HG03457 (cell line): ENCODE data around the gene STK36.
"Not testable (repeated sequence)": the region's sequence is repeated elsewhere in the genome, so short reads cannot be mapped to it uniquely, and the experiment has no call there.

Source experiments
- ATAC-seq: cut with Tn5 transposase; IDR thresholded peaks from one replicate; pipeline ENCODE4 v1.9.1; 2021; ENCODE audit warnings: moderate number of reproducible peaks; ENCODE audit not compliant: unreplicated experiment

STK36 gene

DNA sequence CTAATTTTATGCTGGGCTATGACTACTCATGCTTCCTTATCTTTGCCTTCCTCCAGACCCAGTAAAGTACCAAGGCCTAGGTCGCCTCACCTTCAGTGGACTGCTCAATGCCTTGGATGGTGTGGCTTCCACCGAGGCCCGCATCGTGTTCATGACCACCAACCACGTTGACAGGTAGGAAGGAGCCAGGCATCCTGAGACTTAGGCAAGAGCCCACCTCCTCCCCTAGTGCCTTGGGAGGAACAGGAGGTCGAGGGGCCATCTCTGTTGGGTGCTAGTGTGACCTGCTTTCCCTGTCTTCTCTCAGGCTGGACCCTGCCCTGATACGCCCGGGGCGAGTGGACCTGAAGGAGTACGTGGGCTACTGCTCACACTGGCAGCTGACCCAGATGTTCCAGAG lies 9.1 kb upstream of the STK36 start:
- ATAC-seq = no peak

DNA sequence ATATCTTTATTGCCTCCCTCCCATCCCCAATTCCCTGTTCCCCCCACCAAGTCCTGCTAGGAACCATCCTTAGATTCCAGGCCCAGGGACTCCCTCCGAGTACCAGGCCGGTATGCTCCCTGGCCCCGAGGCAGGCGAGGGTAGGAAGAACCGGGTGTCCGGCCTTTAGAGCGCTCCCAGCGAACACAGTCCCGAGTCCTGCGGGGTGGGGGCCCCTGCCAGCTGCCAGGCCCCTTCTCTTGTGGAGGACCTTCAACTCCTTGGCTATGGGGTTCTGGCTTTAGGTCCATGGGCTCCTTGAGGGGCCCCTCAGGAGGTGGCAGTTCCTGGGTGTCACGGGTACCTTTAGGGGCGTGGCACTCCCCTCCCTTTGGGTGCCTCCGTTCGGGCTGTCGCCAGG lies 8.0 kb upstream of the STK36 start:
- ATAC-seq = no peak

DNA sequence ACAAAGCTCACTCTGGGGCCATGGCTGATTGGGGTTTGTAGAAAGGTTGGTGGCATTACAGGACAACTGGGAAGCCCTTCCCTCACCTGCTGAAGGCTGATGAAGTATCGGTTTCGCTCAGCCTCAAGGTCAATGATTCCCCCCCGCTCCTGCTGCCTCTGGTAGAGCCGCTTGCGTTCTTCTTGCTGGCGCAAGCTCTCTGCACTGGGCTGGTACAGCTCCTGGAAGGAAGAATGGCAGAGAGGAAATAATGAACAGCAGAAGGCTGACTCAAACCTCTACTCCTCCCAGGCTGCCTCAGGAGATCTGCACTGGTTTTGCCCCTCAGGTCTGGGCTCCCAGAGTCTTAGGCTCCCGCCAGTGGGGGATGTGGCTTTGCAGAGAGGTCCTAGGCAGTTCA lies 7.2 kb upstream of the STK36 start:
- ATAC-seq = no peak

DNA sequence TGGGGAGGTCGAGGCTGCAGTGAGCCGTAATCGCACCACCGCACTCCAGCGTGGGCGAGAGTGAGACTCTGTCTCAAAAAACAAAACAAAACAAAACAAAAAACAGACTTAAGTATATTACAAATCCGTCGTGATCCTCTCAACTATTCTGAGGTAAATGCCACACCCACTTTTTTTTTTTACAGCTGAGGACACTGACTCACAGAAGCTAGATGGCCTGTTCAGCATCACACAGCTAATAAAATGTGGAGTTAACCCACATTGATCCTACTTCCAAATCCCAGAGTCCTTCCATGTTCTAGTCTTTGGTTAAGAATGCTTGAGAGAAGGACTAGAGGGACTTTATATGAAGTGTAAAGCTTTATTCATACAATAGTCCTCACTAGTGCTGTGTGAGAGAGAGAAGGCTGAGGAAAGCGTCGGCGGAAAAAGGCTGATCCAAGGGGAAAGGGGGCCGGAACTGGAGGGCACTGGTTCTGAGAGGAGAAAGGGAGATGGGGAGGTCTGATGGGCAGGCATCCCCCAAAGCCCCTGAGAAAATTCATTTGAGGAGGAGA lies 711 bp upstream of the STK36 start:
- no peak for ATAC-seq

DNA sequence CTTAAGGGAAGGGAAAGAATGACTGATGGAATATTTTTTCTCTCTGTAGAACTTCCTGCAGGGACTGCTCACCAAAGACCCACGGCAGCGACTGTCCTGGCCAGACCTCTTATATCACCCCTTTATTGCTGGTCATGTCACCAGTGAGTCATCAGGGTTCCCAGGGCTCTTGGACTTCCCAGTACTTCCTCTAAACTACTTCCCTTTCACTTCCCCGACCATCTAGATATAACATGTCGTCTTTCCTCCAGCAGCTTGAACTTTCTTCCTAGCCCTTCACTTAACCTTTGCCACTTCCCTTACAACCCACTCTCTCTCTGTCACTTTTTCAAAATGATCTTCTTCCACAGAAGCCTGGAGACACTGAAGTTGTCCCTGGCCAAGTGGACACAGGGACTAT lies 7.2 kb downstream of the STK36 start:
- ATAC-seq = no peak

GRCh38 chr2:218680061-218680460 lies 8.2 kb downstream of the STK36 start:
- no peak for ATAC-seq

DNA sequence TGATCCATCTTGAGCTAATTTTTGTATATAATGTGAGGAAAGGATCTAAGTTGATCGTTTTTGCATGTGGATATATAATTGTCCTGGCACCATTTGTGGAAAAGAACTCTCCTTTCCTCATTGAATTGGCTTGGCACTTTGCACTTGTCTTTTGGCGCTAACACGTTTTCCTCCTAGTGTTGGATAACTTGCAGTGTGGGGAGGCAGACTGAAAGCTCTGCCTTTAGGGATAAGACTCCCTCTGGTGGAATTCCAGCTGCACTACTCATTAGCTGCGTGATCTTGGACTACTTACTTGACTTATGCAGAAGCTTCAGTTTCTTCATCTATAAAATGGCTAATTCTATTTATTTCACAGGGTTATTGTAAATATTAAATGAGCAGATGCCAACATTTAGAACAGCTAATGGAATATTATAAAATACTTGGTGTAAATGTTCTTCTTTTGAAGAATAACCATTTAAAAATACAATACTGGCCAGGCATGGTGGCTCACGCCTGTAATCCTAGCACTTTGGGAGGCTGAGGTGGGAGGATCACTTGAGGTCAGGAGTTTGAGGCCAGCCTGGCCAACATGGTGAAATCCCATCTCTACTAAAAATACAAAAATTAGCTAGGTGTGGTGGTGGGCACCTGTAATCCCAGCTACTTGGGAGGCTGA lies 15.6 kb downstream of the STK36 start:
- ATAC-seq = not testable (repeated sequence)

- ATAC-seq = no peak
Measured at GRCh38 chr2:218691234-218691633, 19.3 kb downstream of the STK36 start.

- no peak for ATAC-seq
Measured at GRCh38 chr2:218694405-218695145, 22.7 kb downstream of the STK36 start.

DNA sequence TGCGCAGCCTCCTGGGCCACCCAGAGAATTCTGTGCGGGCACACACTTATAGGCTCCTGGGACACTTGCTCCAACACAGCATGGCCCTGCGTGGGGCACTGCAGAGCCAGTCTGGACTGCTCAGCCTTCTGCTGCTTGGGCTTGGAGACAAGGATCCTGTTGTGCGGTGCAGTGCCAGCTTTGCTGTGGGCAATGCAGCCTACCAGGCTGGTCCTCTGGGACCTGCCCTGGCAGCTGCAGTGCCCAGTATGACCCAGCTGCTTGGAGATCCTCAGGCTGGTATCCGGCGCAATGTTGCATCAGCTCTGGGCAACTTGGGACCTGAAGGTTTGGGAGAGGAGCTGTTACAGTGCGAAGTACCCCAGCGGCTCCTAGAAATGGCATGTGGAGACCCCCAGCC lies 27.0 kb downstream of the STK36 start:
- ATAC-seq = no peak

GRCh38 chr2:218701806-218702205 lies 29.9 kb downstream of the STK36 start:
- no peak for ATAC-seq

DNA sequence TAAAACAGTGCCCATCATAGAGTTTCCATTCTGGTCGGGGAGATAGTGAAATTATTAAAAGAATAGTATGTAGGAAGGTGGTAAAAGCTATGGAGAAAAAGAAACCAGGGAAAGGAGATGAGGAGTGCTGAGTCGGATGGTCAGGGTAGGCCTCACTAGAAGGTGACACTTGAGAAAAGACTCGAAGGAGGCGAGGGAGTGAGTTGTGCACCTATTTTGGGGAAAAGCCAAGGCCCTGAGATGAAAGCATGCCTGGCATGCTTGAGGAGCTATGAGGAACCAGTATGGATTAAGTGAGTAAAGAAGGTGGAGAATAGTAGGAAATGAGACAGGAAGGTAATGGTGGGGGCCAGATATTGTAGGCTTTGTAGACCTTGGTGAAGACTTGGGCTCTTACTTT lies 31.5 kb downstream of the STK36 start:
- ATAC-seq = no peak

- no peak for ATAC-seq
Measured at GRCh38 chr2:218708086-218708485, 36.2 kb downstream of the STK36 start.

DNA sequence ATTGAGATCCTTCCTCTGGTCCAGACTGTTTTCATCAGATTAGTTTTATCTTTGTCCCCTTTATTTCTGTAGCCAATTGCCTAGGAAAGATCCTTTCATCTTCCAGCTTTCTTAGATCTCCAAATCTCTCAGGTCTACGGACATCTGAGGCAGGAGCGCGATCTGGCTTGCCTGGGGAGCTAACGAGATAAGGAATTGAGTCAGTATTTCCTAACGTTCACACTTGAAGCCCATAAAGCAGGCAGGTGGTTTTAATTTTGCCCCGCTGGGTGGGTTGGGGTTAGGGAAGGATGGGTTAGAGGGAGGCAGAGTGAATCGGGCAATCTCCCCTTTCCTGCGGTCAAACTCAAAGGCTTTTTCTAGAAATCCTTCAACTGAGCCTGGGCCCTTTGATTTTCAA lies 38.0 kb downstream of the STK36 start:
- ATAC-seq = no peak

DNA sequence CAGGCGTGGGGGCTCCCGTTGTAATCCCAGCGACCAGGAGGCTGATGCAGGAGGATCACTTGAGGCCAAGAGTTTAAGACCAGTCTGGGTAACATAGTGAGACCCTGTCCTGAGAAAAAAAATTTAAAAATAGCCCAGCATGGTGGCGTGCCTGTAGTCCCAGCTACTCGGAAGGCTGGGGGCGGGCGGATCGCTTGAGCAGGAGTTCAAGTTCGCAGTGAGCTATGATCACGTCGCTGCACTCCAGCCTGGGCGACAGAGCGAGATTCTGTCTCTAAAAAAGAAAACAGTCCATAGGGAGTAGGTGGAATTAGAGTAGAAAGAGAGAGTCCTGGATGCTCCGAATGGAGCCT lies 38.4 kb downstream of the STK36 start:
- ATAC-seq = no peak

- peak; percentile 76 for ATAC-seq
Measured at GRCh38 chr2:218710687-218711549, 39.0 kb downstream of the STK36 start, which contains the start of gene TTLL4. Gene TTLL4 (plus strand): TSS chr2:218710835. CDS start chr2:218737677, 26,842 bp downstream.

DNA sequence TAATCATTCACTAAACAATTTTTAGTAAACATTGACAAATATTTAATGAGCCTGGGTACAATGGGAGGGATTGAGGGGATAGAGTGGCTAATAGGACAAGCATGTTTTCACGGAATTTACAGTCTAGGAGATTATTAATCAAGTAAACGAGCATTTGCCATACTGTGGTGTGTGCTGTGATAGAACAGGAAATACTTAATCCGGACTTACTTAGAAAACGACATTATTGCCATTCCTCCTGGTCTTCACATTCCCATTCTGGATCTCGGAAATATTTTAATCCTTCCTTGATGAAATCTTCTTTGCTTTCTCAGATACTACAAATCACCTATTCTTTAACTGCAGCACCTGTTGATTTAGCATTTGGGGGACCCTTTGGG lies 39.7 kb downstream of the STK36 start:
- ATAC-seq = no peak

- ATAC-seq = no peak
Measured at GRCh38 chr2:218713922-218714321, 42.0 kb downstream of the STK36 start.

GRCh38 chr2:218716070-218716469 lies 44.2 kb downstream of the STK36 start:
- no peak for ATAC-seq

GRCh38 chr2:218717262-218717661 lies 45.4 kb downstream of the STK36 start:
- ATAC-seq = no peak

GRCh38 chr2:218718058-218718457 lies 46.2 kb downstream of the STK36 start:
- ATAC-seq = no peak
